Aorta (tissue), 5 donors: Measurements from ENCODE around the gene ACTR5. TPM values are rescaled to one million over a fixed set of nuclear protein-coding genes. Genes with fewer than 3 reads are reported as not detected.
"Not testable (repeated sequence)": the region's sequence is repeated elsewhere in the genome, so short reads cannot be mapped to it uniquely, and the experiment has no call there.

Source experiments
- ATAC-seq: fragments of 200-7000 bp; cut with Tn5 transposase; one replicate; pipeline ENCODE4 v1.9.1; 2022; ENCODE audit warnings: moderate library complexity; ENCODE audit not compliant: low FRiP score
- DNase-seq, 2 donors: peaks; one replicate each; pipeline ENCODE4 v3.0.0-alpha.2; 2020
- H3K27ac ChIP-seq, 2 donors: one replicate each; pipeline ENCODE4 v1.5.1; 2013; ENCODE audit warnings: low read length in 2 of 2, mild to moderate bottlenecking in 2 of 2, moderate library complexity in 2 of 2, control low read depth in 1 of 2, inconsistent platforms in 1 of 2, low read depth in 1 of 2
- H3K27me3 ChIP-seq, 2 donors: one replicate each; pipeline ENCODE4 v1.6.1; 2013; ENCODE audit warnings: control low read depth in 1 of 2, low read length in 1 of 2, mild to moderate bottlenecking in 1 of 2, moderate library complexity in 1 of 2; ENCODE audit not compliant: insufficient read depth in 2 of 2, control insufficient read depth in 1 of 2
- H3K36me3 ChIP-seq, 2 donors: one replicate each; pipeline ENCODE4 v1.6.1; 2013; ENCODE audit warnings: control low read depth in 1 of 2, low read length in 1 of 2, mild to moderate bottlenecking in 1 of 2; ENCODE audit not compliant: insufficient read depth in 2 of 2, control insufficient read depth in 1 of 2
- H3K4me1 ChIP-seq, 2 donors: one replicate each; pipeline ENCODE4 v1.6.1; 2013; ENCODE audit warnings: low read length in 2 of 2, control low read depth in 1 of 2, mild to moderate bottlenecking in 1 of 2, moderate library complexity in 1 of 2; ENCODE audit not compliant: insufficient read depth in 2 of 2, control insufficient read depth in 1 of 2
- H3K4me3 ChIP-seq, 2 donors: one replicate each; pipeline ENCODE4 v1.5.1; 2013; ENCODE audit warnings: low read length in 2 of 2, control low read depth in 1 of 2, mild to moderate bottlenecking in 1 of 2
- H3K9me3 ChIP-seq: one replicate; pipeline ENCODE4 v1.6.1; 2013; ENCODE audit warnings: mild to moderate bottlenecking, low read length; ENCODE audit not compliant: control insufficient read depth
- WGBS, 2 donors: extraction: QIAGEN DNeasy Blood & Tissue Kit; methylation state at CpG; one replicate each; pipeline ENCODE4 v1.1.7; 2013; 5-methylcytosine and 5-hydroxymethylcytosine counted together
- intact Hi-C, 2 donors: fragments of 100-400 bp; cut with DNase I; formaldehyde crosslinking; loops; one replicate each; pipeline versions ENCODE4 v1.14.2 to v1.15.0; 2022
- polyA plus RNA-seq, 2 donors: library from polyadenylated mRNA; stranded (reverse); fragments of 200-250 nt; gene quantifications; one replicate each; pipeline ENCODE4 v1.2.3, GENCODE V29; 2013
- total RNA-seq, 2 donors: library from RNA; stranded (reverse); fragmentation: NEBNext Ultra II Directional; extraction: Animal tissue kit (Norgen Biotek cat#: 25700); gene quantifications; one replicate each; pipeline ENCODE4 v1.2.1, GENCODE V29; 2021
- donor health status: healthy with polysubstance abuse.
- donor health status: Bipolar disorder and iron deficiency.
- donor health status: DM: no; HTN: no; CAD: no.
- donor health status: DM: no; HTN: no; CAD: no.
- donor health status: DM: yes; HTN: yes; CAD: no.

ACTR5 gene
- total and polyA plus RNA-seq, 4 donors, result 3.5 to 10.3 (median 7.1) TPM

DNA sequence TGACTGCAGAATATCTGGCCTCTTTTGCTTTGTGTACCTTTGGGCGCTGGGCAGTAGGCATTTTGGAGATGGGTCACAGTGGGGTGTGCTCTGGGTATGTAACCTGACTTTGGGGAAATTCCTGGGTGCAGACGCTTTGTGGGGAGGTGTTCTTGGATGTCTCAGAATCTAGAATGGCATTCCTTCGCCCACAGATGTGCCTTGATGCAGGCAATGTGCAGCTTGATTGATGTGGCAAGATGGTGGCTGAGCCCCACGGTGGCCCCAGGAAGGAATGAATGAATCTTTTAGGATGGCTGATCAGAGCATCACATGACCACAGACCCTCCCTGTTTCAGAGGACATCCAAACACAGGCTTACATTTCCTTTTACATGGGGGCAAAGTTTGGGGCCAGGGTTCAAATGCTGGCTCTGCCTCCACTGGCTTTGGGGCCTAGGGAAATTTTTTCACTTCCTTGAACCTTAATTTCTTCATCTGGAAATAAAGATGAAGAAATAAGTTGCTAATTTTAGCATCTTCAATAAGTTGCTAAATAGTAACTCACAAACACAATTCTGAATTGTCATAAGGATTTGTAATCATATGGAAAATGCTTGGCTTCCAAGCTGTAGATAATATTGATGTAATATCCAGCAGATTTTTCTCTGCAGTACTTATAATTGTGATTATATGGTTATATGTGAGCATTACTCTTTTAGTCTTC, 62.8 kb downstream of the ACTR5 start:
- ATAC-seq, result no peak
- no peaks in the 10 kb centered on the region for H3K4me1 ChIP-seq
- WGBS, 2 donors, result 69 to 82% methylated on average over 4 of the region's 4 CpGs
- DNase-seq, result no peak
- peaks cover 2% of the 10 kb centered on the region for H3K9me3 ChIP-seq
- no peak overlapping the region for H3K27ac ChIP-seq
- intact Hi-C loops, result no loop called here
- H3K27me3 ChIP-seq, result no peaks in the 10 kb centered on the region
- no peak overlapping the region for H3K4me3 ChIP-seq
- no peaks in the 10 kb centered on the region for H3K36me3 ChIP-seq

DNA sequence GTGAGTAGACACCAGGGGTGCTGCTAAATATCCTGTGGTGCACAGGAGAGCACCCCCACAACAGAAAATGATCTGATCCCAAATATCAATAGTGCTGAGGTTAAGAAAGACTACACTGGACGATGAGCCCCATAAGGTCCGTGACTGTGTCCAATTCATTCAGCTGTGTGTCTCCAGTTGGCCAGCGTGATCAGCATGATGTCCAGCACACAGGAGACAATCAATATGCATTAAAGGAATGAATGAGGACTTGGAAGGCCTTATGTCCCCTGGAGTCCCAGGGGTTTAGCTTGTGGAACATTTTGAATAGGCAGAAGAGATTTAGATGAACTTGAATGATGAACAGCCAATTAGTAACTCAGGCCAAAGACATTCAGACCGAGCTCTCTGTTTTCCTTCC, 63.5 kb downstream of the ACTR5 start:
- ATAC-seq (no peak), DNase-seq (no peak)
- Histone ChIP-seq H3K36me3 (no peaks in the 10 kb centered on the region), H3K27me3 (no peaks in the 10 kb centered on the region), H3K9me3 (peaks cover 2% of the 10 kb centered on the region), H3K4me1 (no peaks in the 10 kb centered on the region), H3K4me3 (no peak overlapping the region), H3K27ac (no peak overlapping the region)
- WGBS, 2 donors, result 74 to 82% methylated on average over 4 of the region's 4 CpGs
- intact Hi-C loops, result no loop called here

DNA sequence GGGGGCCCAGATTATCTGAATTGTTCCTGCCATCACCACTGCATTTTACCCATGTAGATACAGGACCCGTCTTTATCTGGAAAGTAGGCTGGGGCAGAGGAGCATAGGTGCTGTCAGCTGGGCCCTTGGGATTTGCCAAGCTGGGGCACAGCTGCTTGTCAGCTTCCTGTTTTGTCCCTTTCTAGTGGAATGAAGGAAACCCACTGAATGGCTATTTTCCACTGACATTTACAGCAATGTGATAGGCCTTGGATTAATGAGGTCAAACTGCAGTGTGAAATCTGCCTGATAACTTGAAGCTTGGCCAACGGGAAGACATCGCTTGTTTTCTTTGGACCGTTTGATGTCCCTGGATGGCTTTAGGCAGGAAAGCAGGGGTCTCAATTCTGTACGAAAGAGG, 63.9 kb downstream of the ACTR5 start:
- no peak overlapping the region for H3K27ac ChIP-seq
- WGBS, 2 donors, result 58 to 61% methylated on average over 5 of the region's 5 CpGs
- ATAC-seq (no peak), DNase-seq (no peak)
- no peaks in the 10 kb centered on the region for H3K4me1 ChIP-seq
- H3K4me3 ChIP-seq, result no peak overlapping the region
- H3K9me3 ChIP-seq, result peaks cover 2% of the 10 kb centered on the region
- H3K36me3 ChIP-seq, result no peaks in the 10 kb centered on the region
- intact Hi-C loops, result no loop called here
- no peaks in the 10 kb centered on the region for H3K27me3 ChIP-seq

DNA sequence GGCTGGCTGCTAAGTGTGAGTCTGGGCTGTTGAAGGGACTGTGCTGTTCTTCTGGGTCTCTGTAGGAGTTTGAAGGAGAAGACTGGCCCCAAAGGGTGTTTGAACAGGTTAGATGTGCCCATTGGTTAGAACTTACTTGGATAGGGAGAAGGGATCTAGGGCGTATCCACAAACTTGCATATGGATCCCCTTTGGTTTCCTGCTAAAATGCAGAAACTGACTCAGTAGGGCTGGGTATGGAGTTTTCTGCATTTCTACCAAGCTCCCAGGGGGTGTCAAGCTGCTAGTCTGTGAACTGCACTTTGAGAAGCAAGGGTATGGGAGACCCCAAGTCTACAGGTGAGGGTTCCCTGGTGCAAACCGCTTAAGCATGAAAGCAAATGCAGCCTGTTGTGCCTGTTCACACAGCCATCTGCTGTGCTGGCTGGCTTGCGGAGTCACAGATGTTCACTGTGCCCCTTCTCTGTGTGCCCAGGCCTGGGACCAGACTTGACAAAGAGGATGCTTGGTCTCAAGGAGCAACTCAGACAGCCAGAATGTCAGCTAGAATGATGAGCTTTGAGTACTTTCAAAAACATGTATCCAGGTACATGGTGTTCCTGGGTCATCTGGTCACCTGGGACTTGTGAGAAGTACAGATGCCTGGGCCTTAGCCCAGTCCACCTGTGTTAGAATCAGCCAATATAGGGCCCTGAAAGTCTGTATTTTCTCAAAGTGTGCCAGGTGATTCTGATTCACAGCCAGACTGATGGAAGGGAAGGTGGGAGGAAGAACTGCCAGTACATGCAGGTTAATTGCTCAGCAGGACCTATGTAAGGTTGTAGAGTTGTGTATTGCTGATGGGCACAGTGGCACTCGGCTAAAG, 64.7 kb downstream of the ACTR5 start:
- intact Hi-C loops, result no loop called here
- WGBS, 2 donors, result 83 to 84% methylated on average over 4 of the region's 4 CpGs

DNA sequence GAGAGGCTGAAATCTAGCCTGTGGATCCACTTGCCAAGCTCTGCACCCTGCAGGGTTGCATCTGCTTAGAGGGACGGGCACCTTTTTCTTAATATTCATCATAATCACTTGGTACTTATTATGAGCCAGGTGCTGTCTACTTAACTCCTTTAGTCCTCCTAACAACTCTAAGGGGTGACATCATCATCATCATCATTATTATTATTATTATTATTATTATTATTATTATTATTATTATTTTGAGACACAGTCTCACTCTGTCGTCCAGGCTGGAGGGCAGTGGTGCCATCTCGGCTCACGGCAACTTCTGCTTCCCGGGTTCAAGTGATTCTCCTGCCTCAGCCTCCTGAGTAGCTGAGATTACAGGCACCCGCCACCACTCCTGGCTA, 65.3 kb downstream of the ACTR5 start:
- ATAC-seq, H3K27me3 ChIP-seq, H3K36me3 ChIP-seq, DNase-seq, H3K27ac ChIP-seq, H3K4me1 ChIP-seq, H3K9me3 ChIP-seq, H3K4me3 ChIP-seq, intact Hi-C loops: not testable (repeated sequence)
- WGBS, 2 donors, result 88 to 90% methylated on average over 6 of the region's 6 CpGs

More for the DNA sequence above, 64.7 kb downstream of the ACTR5 start:
- Histone ChIP-seq H3K27ac (no peak overlapping the region), H3K4me3 (no peak overlapping the region), H3K4me1 (no peaks in the 10 kb centered on the region), H3K36me3 (no peaks in the 10 kb centered on the region), H3K27me3 (no peaks in the 10 kb centered on the region), H3K9me3 (peaks cover 2% of the 10 kb centered on the region)
- no peak for ATAC-seq
- no peak for DNase-seq

DNA sequence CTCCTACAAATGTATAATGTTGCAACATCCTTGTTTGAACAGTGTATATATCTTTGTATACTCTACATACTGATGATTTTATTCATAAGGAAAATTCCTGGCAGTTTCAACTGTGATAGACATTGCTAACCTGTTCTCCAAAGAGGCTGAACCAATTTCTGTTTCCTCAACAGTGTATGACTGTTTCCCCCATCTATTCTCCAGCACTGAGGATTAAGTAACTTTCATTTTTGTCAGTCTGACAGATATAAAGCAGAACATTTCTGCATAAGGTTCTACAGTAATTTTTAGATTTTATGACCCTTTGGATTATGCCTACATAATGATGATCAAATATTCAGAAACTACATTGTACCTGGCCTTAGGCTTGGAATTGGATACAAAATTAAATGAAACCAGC, 67.2 kb downstream of the ACTR5 start:
- intact Hi-C loops, result no loop called here
- DNase-seq, result no peak
- Histone ChIP-seq H3K4me3 (no peak overlapping the region), H3K4me1 (no peaks in the 10 kb centered on the region), H3K36me3 (no peaks in the 10 kb centered on the region), H3K27me3 (no peaks in the 10 kb centered on the region), H3K9me3 (peaks cover 2% of the 10 kb centered on the region), H3K27ac (no peak overlapping the region)
- ATAC-seq, result no peak

DNA sequence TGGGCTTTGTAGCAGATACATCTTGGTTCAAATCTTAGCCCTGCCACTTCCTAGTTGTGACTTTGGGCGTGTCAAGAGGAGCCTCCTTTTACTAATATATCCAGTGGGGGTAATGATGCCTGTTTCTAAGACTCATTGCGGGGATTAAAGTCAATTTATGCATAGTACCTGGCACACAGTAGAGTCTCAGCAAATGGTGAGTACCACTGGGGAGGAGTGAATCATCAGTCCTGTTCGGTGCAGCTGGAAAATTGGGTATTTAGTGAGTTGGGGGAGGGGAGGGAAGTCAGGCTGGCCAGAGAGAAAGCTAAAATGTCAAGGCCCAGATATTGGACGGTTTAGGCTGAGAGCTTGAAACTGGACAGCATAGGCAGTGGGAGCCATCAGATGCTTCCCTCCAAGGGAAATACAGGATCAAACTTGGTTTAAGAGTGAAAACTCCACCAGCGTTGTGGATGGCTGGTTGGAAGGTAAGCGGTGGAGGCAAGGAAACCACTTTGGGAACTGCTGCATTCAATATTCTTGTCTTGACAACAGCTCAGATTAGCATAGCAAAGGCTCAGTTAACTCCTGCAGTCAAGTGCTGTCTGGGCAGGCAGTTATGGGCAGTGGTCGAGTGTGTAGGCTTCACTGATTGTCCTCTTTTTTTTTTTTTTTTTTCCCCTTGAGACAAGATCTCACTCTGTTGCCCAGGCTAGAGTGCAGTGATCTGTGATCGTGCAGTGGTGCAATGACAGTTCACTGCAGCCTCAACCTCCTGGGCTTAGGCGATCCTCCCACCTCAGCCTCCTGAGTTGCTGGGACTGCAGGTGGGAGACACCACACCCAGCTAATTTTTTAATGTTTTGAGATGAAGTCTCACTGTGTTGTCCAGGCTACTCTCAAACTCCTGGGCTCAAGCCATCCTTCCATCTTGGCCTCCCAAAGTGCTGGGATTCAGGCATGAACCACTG, 70.1 kb downstream of the ACTR5 start:
- intact Hi-C loops, result no loop called here
- no peaks in the 10 kb centered on the region for H3K27me3 ChIP-seq
- peaks cover 2% of the 10 kb centered on the region for H3K9me3 ChIP-seq
- no peak overlapping the region for H3K27ac ChIP-seq
- no peak overlapping the region for H3K4me3 ChIP-seq
- H3K4me1 ChIP-seq, result no peaks in the 10 kb centered on the region
- DNase-seq (no peak), ATAC-seq (no peak)
- no peaks in the 10 kb centered on the region for H3K36me3 ChIP-seq
- 71 to 74% methylated on average over 9 of the region's 9 CpGs for WGBS, 2 donors
